GM12878 (cell line): Measurements from ENCODE around the gene TGM5. TPM values are rescaled to one million over a fixed set of nuclear protein-coding genes. Genes with fewer than 3 reads are reported as not detected.

ENCODE experiments used
- ATAC-seq: fragments of 200-7000 bp; cut with Tn5 transposase; 3 replicates; pipeline ENCODE4 v1.9.1; 2020; ENCODE audit warnings: mild to moderate bottlenecking, moderate library complexity
- BruUV-seq: library from RNA; stranded (reverse); fragments of 400-500 nt; replicated peaks from 2 replicates; lab custom pipeline; 2021; lab: Mats Ljungman, UMichigan
- CTCF ChIA-PET: fragments of 300-600 bp; sonication (Branson Sonifier 250); formaldehyde crosslinking; extraction: SDS; loops from one replicate; lab custom pipeline; 2021; ENCODE audit warnings: inconsistent platforms; lab: Yijun Ruan, JAX
- POLR2A ChIA-PET: fragments of 350-600 bp; formaldehyde crosslinking; extraction: SDS; loops from one replicate; lab custom pipeline; 2021; ENCODE audit warnings: inconsistent platforms; lab: Charles Lee
- RAD21 ChIA-PET: fragments of 300-600 bp; sonication (Branson Sonifier 250); formaldehyde crosslinking; loops from one replicate; lab custom pipeline; 2023; ENCODE audit warnings: antibody characterized with exemption; ENCODE audit not compliant: unreplicated experiment; lab: Charles Lee
- SMC1A ChIA-PET: fragments of 300-600 bp; sonication (Branson Sonifier 250); formaldehyde crosslinking; loops from one replicate; lab custom pipeline; 2023; ENCODE audit not compliant: unreplicated experiment, uncharacterized antibody; lab: Charles Lee
- DNase-seq: peaks from one replicate; pipeline ENCODE4 v3.0.0-alpha.2; 2011; ENCODE audit warnings: low read depth, low spot score
- FAIRE-seq: peaks from 3 replicates; lab custom pipeline; 2011; peaks lifted over from hg19 to GRCh38; lab: Jason Lieb, UNC
- H2AFZ ChIP-seq: 2 replicates; pipeline ENCODE4 v1.6.0; 2011; ENCODE audit warnings: low read depth, low read length, control low read depth; ENCODE audit not compliant: control insufficient read depth
- H3K27ac ChIP-seq: 2 replicates; pipeline ENCODE4 v1.5.1; 2011; ENCODE audit warnings: control low read depth; ENCODE audit not compliant: control insufficient read depth, insufficient read depth
- H3K27me3 ChIP-seq, 2 experiments: replicated peaks in 1 of 2; 2 replicates each; pipeline versions ENCODE4 v1.6.0 to v1.6.1; 2011; ENCODE audit warnings: low read length in 1 of 2; ENCODE audit not compliant: control insufficient read depth in 2 of 2, insufficient read depth in 2 of 2
- H3K36me3 ChIP-seq, 2 experiments: 2 replicates each; pipeline ENCODE4 v1.5.1; 2011; ENCODE audit warnings: low read length in 1 of 2; ENCODE audit not compliant: control insufficient read depth in 2 of 2, insufficient read depth in 2 of 2
- H3K4me1 ChIP-seq: 2 replicates; pipeline ENCODE4 v1.6.1; 2011; ENCODE audit warnings: mild to moderate bottlenecking, low read length, moderate library complexity, mixed read lengths; ENCODE audit not compliant: control insufficient read depth, insufficient read depth
- H3K4me2 ChIP-seq: 2 replicates; pipeline ENCODE4 v1.6.0; 2011; ENCODE audit warnings: control low read depth; ENCODE audit not compliant: control insufficient read depth, insufficient read depth
- H3K4me3 ChIP-seq: fragments of 200-600 bp; sonication (generic); 2 replicates; pipeline ENCODE4 v1.5.1; 2016
- H3K79me2 ChIP-seq: 2 replicates; pipeline ENCODE4 v1.6.0; 2011; ENCODE audit warnings: low read length; ENCODE audit not compliant: control insufficient read depth, insufficient read depth
- H3K9ac ChIP-seq: 2 replicates; pipeline ENCODE4 v1.8.0; 2011; ENCODE audit warnings: low read length, control low read depth, mixed read lengths; ENCODE audit not compliant: control insufficient read depth, insufficient read depth
- H3K9me3 ChIP-seq: replicated peaks from 3 replicates; pipeline ENCODE4 v1.5.1; 2011; ENCODE audit warnings: mild to moderate bottlenecking, low read length; ENCODE audit not compliant: control insufficient read depth, insufficient read depth
- H4K20me1 ChIP-seq: 2 replicates; pipeline ENCODE4 v1.6.0; 2011; ENCODE audit not compliant: control insufficient read depth, insufficient read depth
- BACH1 ChIP-seq: fragments of 450-650 bp; IDR thresholded peaks from 2 replicates; pipeline ENCODE4 v1.6.1; 2017; ENCODE audit warnings: mild to moderate bottlenecking, borderline replicate concordance
- CBFB ChIP-seq: IDR thresholded peaks from 2 replicates; pipeline ENCODE4 v1.6.1; 2016; ENCODE audit warnings: antibody characterized with exemption, low read depth
- CREM ChIP-seq: IDR thresholded peaks from 2 replicates; pipeline ENCODE4 v1.6.1; 2014; ENCODE audit warnings: antibody characterized with exemption, low read depth
- FOS ChIP-seq: IDR thresholded peaks from 3 replicates; pipeline ENCODE4 v1.6.1; 2011; ENCODE audit warnings: borderline replicate concordance; ENCODE audit not compliant: insufficient read length; ENCODE audit errors: extremely low read depth
- HDAC2 ChIP-seq: fragments of 200-600 bp; sonication (generic); IDR thresholded peaks from 2 replicates; pipeline ENCODE4 v1.6.1; 2017
- JUND ChIP-seq: IDR thresholded peaks from 2 replicates; pipeline ENCODE4 v1.6.1; 2012; ENCODE audit warnings: low read depth, mild to moderate bottlenecking, low read length, improper control_type of control experiment, moderate library complexity
- MAX ChIP-seq: IDR thresholded peaks from 2 replicates; pipeline ENCODE4 v1.6.1; 2012; ENCODE audit warnings: low read depth, low read length, improper control_type of control experiment
- MXI1 ChIP-seq: fragments of 150-350 bp; IDR thresholded peaks from 2 replicates; pipeline ENCODE4 v1.6.1; 2011; ENCODE audit warnings: low read depth, mild to moderate bottlenecking, inconsistent platforms, low read length, improper control_type of control experiment
- MYB ChIP-seq: fragments of 150-350 bp; IDR thresholded peaks from 2 replicates; pipeline ENCODE4 v1.6.1; 2014; ENCODE audit warnings: mild to moderate bottlenecking, low read depth, low read length, borderline replicate concordance
- POLR2AphosphoS2 ChIP-seq: IDR thresholded peaks from 2 replicates; pipeline ENCODE4 v1.6.1; 2011; ENCODE audit warnings: low read depth, mild to moderate bottlenecking, low read length, improper control_type of control experiment, moderate library complexity
- RAD21 ChIP-seq: IDR thresholded peaks from 2 replicates; pipeline ENCODE4 v1.6.1; 2011; ENCODE audit warnings: mild to moderate bottlenecking, low read depth, low read length, moderate library complexity; ENCODE audit not compliant: insufficient read depth
- RBBP5 ChIP-seq: fragments of 200-600 bp; sonication (generic); conservative IDR thresholded peaks from 2 replicates; pipeline ENCODE4 v1.6.1; 2016
- RELA ChIP-seq: fragments of 450-650 bp; IDR thresholded peaks from 2 replicates; pipeline ENCODE4 v1.8.0; 2014; ENCODE audit warnings: borderline replicate concordance; ENCODE audit not compliant: partially characterized antibody
- TAF1 ChIP-seq: IDR thresholded peaks from 2 replicates; pipeline ENCODE4 v1.6.1; 2011; ENCODE audit warnings: mild to moderate bottlenecking, low read depth, low read length, borderline replicate concordance
- TARDBP ChIP-seq: IDR thresholded peaks from 2 replicates; pipeline ENCODE4 v1.6.1; 2016; ENCODE audit warnings: borderline replicate concordance
- USF2 ChIP-seq: IDR thresholded peaks from 2 replicates; pipeline ENCODE4 v1.6.1; 2011; ENCODE audit warnings: low read depth, low read length, improper control_type of control experiment, borderline replicate concordance
- ZNF217 ChIP-seq: fragments of 450-650 bp; IDR thresholded peaks from 2 replicates; pipeline ENCODE4 v1.6.1; 2017; ENCODE audit warnings: antibody characterized with exemption, mild to moderate bottlenecking
- ZNF622 ChIP-seq: fragments of 450-650 bp; IDR thresholded peaks from 2 replicates; pipeline ENCODE4 v1.6.1; 2017; ENCODE audit warnings: mild to moderate bottlenecking, inconsistent platforms
- WGBS: methylation state at CpG from one replicate; pipeline ENCODE4 v1.1.6; 2016; ENCODE audit warnings: low lambda C conversion rate; ENCODE audit not compliant: insufficient replicate concordance, insufficient coverage; ENCODE audit errors: missing lambda C conversion rate; 5-methylcytosine and 5-hydroxymethylcytosine counted together
- in situ Hi-C: fragments of 300-500 bp; cut with MboI; formaldehyde crosslinking; loops from 9 replicates; pipeline ENCODE4 v1.14.3; 2018; ENCODE audit warnings: mixed read lengths
- intact Hi-C: fragments of 100-400 bp; cut with micrococcal nuclease; formaldehyde crosslinking; loops from one replicate; pipeline ENCODE4 v1.14.2; 2022; ENCODE audit not compliant: unreplicated experiment
- polyA plus RNA-seq, 11 experiments: library from polyadenylated mRNA; depleted of rRNA in 4 of 11; unstranded in 6 of 11; stranded (reverse) in 5 of 11; fragments of >200 nt; fragmentation: Nextera tagmentation in 4 of 11; fragmentation: Illumina TruSeq in 1 of 11; extraction: Ambion mirVana in 4 of 11; extraction: Trizol in 1 of 11; gene quantifications; 1 replicate in 1 of 11; 2 replicates in 10 of 11; pipeline versions ENCODE4 v1.2.1 to v1.2.3, GENCODE V29; 2011 to 2016; ENCODE audit warnings: inconsistent platforms in 2 of 11, missing spikeins in 2 of 11, low read depth in 1 of 11
- total RNA-seq, 4 experiments: library from RNA; depleted of rRNA in 3 of 4; stranded (reverse); fragments of >200 nt in 3 of 4; fragmentation: Illumina TruSeq in 1 of 4; extraction: Trizol in 1 of 4; gene quantifications; 2 replicates each; pipeline versions ENCODE4 v1.2.1 to v1.2.3, GENCODE V29; 2013 to 2021

Gene TGM5
- total and polyA plus RNA-seq, 10 of the 15 experiments (the other 5 are each of a cell fraction or from before 2014, with no cell fraction given) = 4.4 to 27.1 (median 5.6) TPM

GRCh38 chr15:43267439-43267838, 711 bp upstream of the TGM5 start:
- no peaks in the 10 kb centered on the region for H4K20me1 ChIP-seq
- FAIRE-seq = no peak
- H3K4me2 ChIP-seq = no peak overlapping the region
- intact Hi-C loops (no loop called here), in situ Hi-C loops (no loop called here)
- H3K9ac ChIP-seq = no peak overlapping the region
- no peaks in the 10 kb centered on the region for H3K79me2 ChIP-seq
- DNase-seq = no peak
- ChIA-PET RAD21 (interaction anchor here (1.3 to 11.4 kb wide), 8 partner anchors 10 to 77 kb away, joined by 4 to 255 read pairs (median 6); no protein-coding TSS in a partner anchor), POLR2A (interaction anchor here (1.6 to 2.1 kb wide), 3 partner anchors 13 to 42 kb away, joined by 3 to 8 read pairs (median 6); no protein-coding TSS in a partner anchor), SMC1A (interaction anchor here (0.9 to 8.8 kb wide), 13 partner anchors 9 to 63 kb away, joined by 3 to 311 read pairs (median 3); no protein-coding TSS in a partner anchor), CTCF (interaction anchor here (1.0 to 21.1 kb wide), 15 partner anchors 10 to 130 kb away, joined by 4 to 518 read pairs (median 6); partner anchors contain the start of genes CCNDBP1 and EPB42)
- TF ChIP-seq RBBP5 = no peak
- no peak for TF ChIP-seq MXI1
- TF ChIP-seq TAF1 = no peak
- TF ChIP-seq BACH1 = no peak
- TF ChIP-seq ZNF217 = no peak
- no peak for TF ChIP-seq CBFB
- no peak for TF ChIP-seq JUND
- TF ChIP-seq ZNF622 = no peak
- TF ChIP-seq RELA = no peak
- no peak for TF ChIP-seq POLR2AphosphoS2
- TF ChIP-seq MAX = no peak
- no peak for TF ChIP-seq TARDBP
- no peak for TF ChIP-seq CREM
- no peak for TF ChIP-seq FOS
- TF ChIP-seq RAD21 = no peak
- TF ChIP-seq HDAC2 = no peak
- TF ChIP-seq USF2 = no peak
- TF ChIP-seq MYB = no peak
- no peak overlapping the region for H3K4me3 ChIP-seq
- no peak overlapping the region for H2AFZ ChIP-seq
- H3K27me3 ChIP-seq = no peaks in the 10 kb centered on the region
- H3K27ac ChIP-seq = no peak overlapping the region
- no peaks in the 10 kb centered on the region for H3K4me1 ChIP-seq
- BruUV-seq = no TSS peak
- ATAC-seq = no peak
- no peaks in the 10 kb centered on the region for H3K9me3 ChIP-seq
- no peaks in the 10 kb centered on the region for H3K36me3 ChIP-seq
- WGBS = 100% methylated on average over 1 of the region's 2 CpGs
